Bronchus fibroblast of lung (primary cell): ENCODE data around the gene HYOU1. TPM values are rescaled to one million over a fixed set of nuclear protein-coding genes. Genes with fewer than 3 reads are reported as not detected.

ENCODE experiments used
- total RNA-seq: library from RNA; depleted of rRNA; stranded (reverse); fragments of >200 nt; gene quantifications from 2 replicates; pipeline ENCODE4 v1.2.3, GENCODE V29; 2015

Gene HYOU1, protein sequence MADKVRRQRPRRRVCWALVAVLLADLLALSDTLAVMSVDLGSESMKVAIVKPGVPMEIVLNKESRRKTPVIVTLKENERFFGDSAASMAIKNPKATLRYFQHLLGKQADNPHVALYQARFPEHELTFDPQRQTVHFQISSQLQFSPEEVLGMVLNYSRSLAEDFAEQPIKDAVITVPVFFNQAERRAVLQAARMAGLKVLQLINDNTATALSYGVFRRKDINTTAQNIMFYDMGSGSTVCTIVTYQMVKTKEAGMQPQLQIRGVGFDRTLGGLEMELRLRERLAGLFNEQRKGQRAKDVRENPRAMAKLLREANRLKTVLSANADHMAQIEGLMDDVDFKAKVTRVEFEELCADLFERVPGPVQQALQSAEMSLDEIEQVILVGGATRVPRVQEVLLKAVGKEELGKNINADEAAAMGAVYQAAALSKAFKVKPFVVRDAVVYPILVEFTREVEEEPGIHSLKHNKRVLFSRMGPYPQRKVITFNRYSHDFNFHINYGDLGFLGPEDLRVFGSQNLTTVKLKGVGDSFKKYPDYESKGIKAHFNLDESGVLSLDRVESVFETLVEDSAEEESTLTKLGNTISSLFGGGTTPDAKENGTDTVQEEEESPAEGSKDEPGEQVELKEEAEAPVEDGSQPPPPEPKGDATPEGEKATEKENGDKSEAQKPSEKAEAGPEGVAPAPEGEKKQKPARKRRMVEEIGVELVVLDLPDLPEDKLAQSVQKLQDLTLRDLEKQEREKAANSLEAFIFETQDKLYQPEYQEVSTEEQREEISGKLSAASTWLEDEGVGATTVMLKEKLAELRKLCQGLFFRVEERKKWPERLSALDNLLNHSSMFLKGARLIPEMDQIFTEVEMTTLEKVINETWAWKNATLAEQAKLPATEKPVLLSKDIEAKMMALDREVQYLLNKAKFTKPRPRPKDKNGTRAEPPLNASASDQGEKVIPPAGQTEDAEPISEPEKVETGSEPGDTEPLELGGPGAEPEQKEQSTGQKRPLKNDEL
- total RNA-seq, result 70.6 and 75.7 TPM in 2 replicates

GRCh38 chr11:119057000-119057769, at the start of gene HYOU1:
HYOU1 (minus strand) TSS chr11:119057205; CDS start chr11:119056160, 1,045 bp downstream.

GRCh38 chr11:119101759-119102423, 44.9 kb upstream of the HYOU1 start, which contains the start of gene DPAGT1:
DPAGT1 (minus strand) TSS chr11:119101853; CDS start chr11:119101655, 198 bp downstream.

DNA sequence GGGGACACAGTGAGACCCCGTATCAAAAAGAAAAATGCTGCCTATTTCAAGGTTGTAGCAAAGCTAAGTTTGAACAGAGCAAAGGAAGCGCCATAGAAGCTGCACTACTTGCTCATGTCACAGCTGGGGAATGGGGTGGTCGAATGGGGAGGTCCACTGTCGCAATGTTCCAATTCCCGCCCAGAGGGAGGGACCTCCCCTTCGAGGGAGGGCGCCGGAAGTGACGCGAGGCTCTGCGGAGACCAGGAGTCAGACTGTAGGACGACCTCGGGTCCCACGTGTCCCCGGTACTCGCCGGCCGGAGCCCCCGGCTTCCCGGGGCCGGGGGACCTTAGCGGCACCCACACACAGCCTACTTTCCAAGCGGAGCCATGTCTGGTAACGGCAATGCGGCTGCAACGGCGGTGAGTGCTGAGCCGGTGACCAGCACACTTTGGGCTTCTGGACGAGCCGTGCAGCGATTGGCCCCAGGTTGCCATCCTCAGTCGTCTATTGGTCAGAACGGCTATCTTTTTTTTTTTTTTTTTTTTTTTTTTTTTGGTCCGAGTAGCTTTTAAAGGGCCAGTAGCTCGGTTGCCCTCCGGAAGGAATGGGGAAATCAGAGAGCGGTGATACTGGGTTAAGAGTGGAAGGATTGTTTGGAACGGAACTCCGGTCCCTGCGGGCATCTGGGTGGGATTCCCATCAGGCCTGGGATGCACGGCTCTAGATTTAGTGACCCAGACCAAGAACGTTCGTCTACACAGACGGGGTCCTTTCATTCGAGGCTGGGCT, 27.8 kb upstream of the HYOU1 start, which contains the start of gene HMBS:
TSS of gene HMBS (plus strand) at position 219 of the 774 bp plus-strand sequence. CDS start at position 372, 153 bp downstream.

DNA sequence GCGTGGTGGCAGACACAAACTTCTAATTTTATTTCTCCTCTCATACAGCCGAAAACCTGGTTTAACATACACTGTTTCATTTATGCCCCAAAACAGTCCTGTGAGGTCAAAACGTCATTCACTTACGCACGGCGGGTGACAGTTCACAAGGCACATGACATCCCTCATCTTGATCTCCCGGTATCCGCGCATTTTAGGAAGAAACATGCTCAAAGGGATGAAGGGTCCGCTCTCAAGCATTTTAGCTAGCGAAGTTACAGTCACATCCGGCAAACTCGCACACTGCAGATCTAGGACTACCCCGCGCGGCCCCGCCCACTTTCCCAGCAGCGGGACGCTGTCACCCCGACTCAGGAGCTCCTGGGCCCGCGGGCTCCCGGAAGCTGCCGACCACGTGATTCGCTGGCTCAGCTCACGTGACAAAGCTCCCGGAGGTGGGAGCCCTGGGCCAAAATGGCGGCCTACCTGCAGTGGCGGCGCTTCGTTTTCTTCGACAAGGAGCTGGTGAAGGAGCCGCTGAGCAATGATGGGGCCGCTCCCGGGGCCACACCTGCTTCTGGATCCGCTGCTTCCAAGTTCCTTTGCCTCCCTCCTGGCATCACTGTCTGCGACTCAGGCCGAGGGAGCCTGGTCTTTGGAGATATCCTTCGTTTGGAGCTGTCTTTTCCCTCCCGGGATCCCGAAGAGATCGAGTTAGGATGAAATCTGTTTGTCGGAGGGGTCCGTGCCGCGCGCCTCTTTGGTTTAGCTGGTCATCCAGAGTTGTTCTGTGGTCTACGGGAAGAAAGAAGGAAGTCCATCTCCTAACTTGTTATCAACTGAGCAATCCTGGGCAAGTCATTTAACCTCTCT, 10.6 kb upstream of the HYOU1 start, which contains the start of gene VPS11:
TSS of gene VPS11 (plus strand) at position 448 of the 852 bp plus-strand sequence. CDS start at position 454, 6 bp downstream.

GRCh38 chr11:119030329-119031047, 26.5 kb downstream of the HYOU1 start, which contains the start of gene SLC37A4:
SLC37A4 (minus strand) TSS chr11:119030877.

GRCh38 chr11:119018074-119018938, 38.7 kb downstream of the HYOU1 start, which contains the start of the genes RPS25 and TRAPPC4:
RPS25 (minus strand) TSS chr11:119018343; CDS start chr11:119018284, 59 bp downstream.
TRAPPC4 (plus strand) TSS chr11:119018766; CDS start chr11:119018796, 30 bp downstream.

GRCh38 chr11:118997627-118998387, 59.2 kb downstream of the HYOU1 start, which contains the start of gene CENATAC:
CENATAC (plus strand) TSS chr11:118998138; CDS start chr11:118998198, 60 bp downstream.

Other genes starting within 250 kb of the HYOU1 start
- gene CXCR5, start 173.3 kb downstream of the HYOU1 start, total RNA-seq, result not detected in 2 replicates
- gene BCL9L, start 131.3 kb downstream of the HYOU1 start, total RNA-seq, result 21.0 and 21.4 TPM in 2 replicates
- gene UPK2, start 100.9 kb downstream of the HYOU1 start, total RNA-seq, result not detected in 2 replicates
- gene FOXR1, start 85.4 kb downstream of the HYOU1 start, total RNA-seq, result not detected in 2 replicates
- 7.1 and 7.9 TPM in 2 replicates for gene CENATAC, start 59.1 kb downstream of the HYOU1 start, total RNA-seq
- gene RPS25, start 38.9 kb downstream of the HYOU1 start, total RNA-seq, result 1,361 and 1,484 TPM in 2 replicates
- gene TRAPPC4, start 38.4 kb downstream of the HYOU1 start, total RNA-seq, result 82.4 and 102 TPM in 2 replicates
- gene SLC37A4, start 26.3 kb downstream of the HYOU1 start, total RNA-seq, result 20.8 and 24.1 TPM in 2 replicates
- gene VPS11, start 10.6 kb upstream of the HYOU1 start, total RNA-seq, result 24.2 and 26.5 TPM in 2 replicates
- gene HMBS, start 27.7 kb upstream of the HYOU1 start, total RNA-seq, result 26.2 and 35.4 TPM in 2 replicates
- 34.1 and 40.0 TPM in 2 replicates for gene DPAGT1, start 44.6 kb upstream of the HYOU1 start, total RNA-seq
- 6.1 and 7.9 TPM in 2 replicates for gene C2CD2L, start 50.1 kb upstream of the HYOU1 start, total RNA-seq
- 11.8 and 12.0 TPM in 2 replicates for gene HINFP, start 64.4 kb upstream of the HYOU1 start, total RNA-seq
- gene ABCG4, start 91.8 kb upstream of the HYOU1 start, total RNA-seq, result 0.15 and 0.34 TPM in 2 replicates
- 13.5 and 15.1 TPM in 2 replicates for gene NLRX1, start 111.5 kb upstream of the HYOU1 start, total RNA-seq
- gene NHERF4, start 128.3 kb upstream of the HYOU1 start, total RNA-seq, result not detected in 2 replicates
- 7.1 and 8.2 TPM in 2 replicates for gene CBL, start 149.1 kb upstream of the HYOU1 start, total RNA-seq